Stimulated activated CD8-positive, alpha-beta memory T cell treated with anti-CD3 and anti-CD28 coated beads, Interleukin-15, amount 100 ng/mL, for 48 hours (primary cell): Measurements from ENCODE around the gene TUBB1.

Experiments
- DNase-seq, 2 donors: peaks; one replicate each; pipeline ENCODE4 v3.0.0-alpha.2; 2020; ENCODE audit warnings: low read depth in 2 of 2

The TUBB1 gene

GRCh38 chr20:58989196-58989595 lies 30.0 kb upstream of the TUBB1 start:
- no peak for DNase-seq

- DNase-seq = no peak
Measured at GRCh38 chr20:58990651-58991445, 28.4 kb upstream of the TUBB1 start.

GRCh38 chr20:58991715-58992114 lies 27.5 kb upstream of the TUBB1 start:
- DNase-seq = no peak

- no peak for DNase-seq
Measured at GRCh38 chr20:58992911-58993310, 26.3 kb upstream of the TUBB1 start.

- DNase-seq = no peak
Measured at GRCh38 chr20:58993332-58994248, 25.6 kb upstream of the TUBB1 start.

GRCh38 chr20:58994390-58995159 lies 24.7 kb upstream of the TUBB1 start:
- no peak for DNase-seq

GRCh38 chr20:58995461-58996225 lies 23.6 kb upstream of the TUBB1 start:
- no peak for DNase-seq

GRCh38 chr20:58996226-58996611 lies 23.0 kb upstream of the TUBB1 start:
- no peak for DNase-seq

- no peak for DNase-seq
Measured at GRCh38 chr20:58997141-58997770, 22.0 kb upstream of the TUBB1 start.

- DNase-seq = no peak
Measured at GRCh38 chr20:58998656-58999055, 20.6 kb upstream of the TUBB1 start.

GRCh38 chr20:59000326-59000725 lies 18.9 kb upstream of the TUBB1 start:
- no peak for DNase-seq

GRCh38 chr20:59001068-59001448 lies 18.2 kb upstream of the TUBB1 start:
- no peak for DNase-seq

GRCh38 chr20:59001449-59002171 lies 17.6 kb upstream of the TUBB1 start:
- DNase-seq = no peak

GRCh38 chr20:59002388-59002787 lies 16.8 kb upstream of the TUBB1 start:
- DNase-seq = no peak

- DNase-seq = no peak
Measured at GRCh38 chr20:59002874-59003399, 16.3 kb upstream of the TUBB1 start.

GRCh38 chr20:59003836-59004492 lies 15.3 kb upstream of the TUBB1 start:
- no peak for DNase-seq

- no peak for DNase-seq
Measured at GRCh38 chr20:59004493-59004762, 14.8 kb upstream of the TUBB1 start.

- DNase-seq = no peak
Measured at GRCh38 chr20:59004763-59005522, 14.3 kb upstream of the TUBB1 start.
